IMR-90 (cell line): Measurements from ENCODE around the gene VDR. TPM values are rescaled to one million over a fixed set of nuclear protein-coding genes. Genes with fewer than 3 reads are reported as not detected.
"Not testable (repeated sequence)": the region's sequence is repeated elsewhere in the genome, so short reads cannot be mapped to it uniquely, and the experiment has no call there.

Experiments used
- ATAC-seq: fragments of 200-7000 bp; cut with Tn5 transposase; 2 replicates; pipeline ENCODE4 v1.9.1; 2020; ENCODE audit warnings: low read depth, mild to moderate bottlenecking, moderate library complexity
- BruUV-seq: library from RNA; stranded (reverse); fragments of 400-500 nt; replicated peaks from 2 replicates; lab custom pipeline; 2021; lab: Mats Ljungman, UMichigan
- CTCF ChIA-PET: fragments of 300-600 bp; formaldehyde crosslinking; extraction: SDS; loops from one replicate; lab custom pipeline; 2021; ENCODE audit warnings: antibody characterized with exemption; lab: Yijun Ruan, JAX
- POLR2A ChIA-PET: fragments of 300-600 bp; sonication (Branson Sonifier 250); formaldehyde crosslinking; loops from one replicate; lab custom pipeline; 2022; ENCODE audit warnings: antibody characterized with exemption; ENCODE audit not compliant: unreplicated experiment; lab: Charles Lee
- DNase-seq: peaks from one replicate; pipeline ENCODE4 v3.0.0; 2013
- H2AFZ ChIP-seq: replicated peaks from 2 replicates; pipeline ENCODE3; 2013; ENCODE audit warnings: low read length, mild to moderate bottlenecking; ENCODE audit not compliant: poor library complexity
- H2AK5ac ChIP-seq: 2 replicates; pipeline ENCODE4 v1.6.1; 2013; ENCODE audit warnings: low read depth, low read length, inconsistent platforms
- H2AK9ac ChIP-seq: replicated peaks from 2 replicates; pipeline ENCODE3; 2013; ENCODE audit warnings: mild to moderate bottlenecking, low read depth, low read length, moderate library complexity; ENCODE audit not compliant: poor library complexity
- H2BK120ac ChIP-seq: 2 replicates; pipeline ENCODE4 v1.6.1; 2013; ENCODE audit warnings: low read depth, low read length, inconsistent platforms
- H2BK15ac ChIP-seq: 3 replicates; pipeline ENCODE4 v1.6.1; 2013; ENCODE audit warnings: low read depth, low read length, inconsistent platforms
- H2BK20ac ChIP-seq: 2 replicates; pipeline ENCODE4 v1.6.1; 2013; ENCODE audit warnings: low read depth, mild to moderate bottlenecking, inconsistent platforms, low read length, moderate library complexity
- H2BK5ac ChIP-seq: 2 replicates; pipeline ENCODE4 v1.6.1; 2013; ENCODE audit warnings: mild to moderate bottlenecking, low read depth, low read length, inconsistent platforms; ENCODE audit not compliant: poor library complexity, severe bottlenecking
- H3K14ac ChIP-seq: replicated peaks from 2 replicates; pipeline ENCODE4 v1.6.1; 2013; ENCODE audit warnings: low read depth, low read length, inconsistent platforms
- H3K18ac ChIP-seq: 2 replicates; pipeline ENCODE4 v1.6.1; 2013; ENCODE audit warnings: low read depth, low read length, control low read depth
- H3K23ac ChIP-seq: 2 replicates; pipeline ENCODE4 v1.6.1; 2013; ENCODE audit warnings: low read depth, low read length, inconsistent platforms
- H3K27ac ChIP-seq: 2 replicates; pipeline ENCODE4 v1.5.1; 2013; ENCODE audit warnings: mild to moderate bottlenecking, control low read depth, low read length; ENCODE audit not compliant: insufficient read depth
- H3K27me3 ChIP-seq: 2 replicates; pipeline ENCODE4 v1.6.1; 2013; ENCODE audit warnings: low read length; ENCODE audit not compliant: control insufficient read depth, insufficient read depth
- H3K36me3 ChIP-seq: 2 replicates; pipeline ENCODE4 v1.6.1; 2013; ENCODE audit warnings: low read length, mixed read lengths; ENCODE audit not compliant: control insufficient read depth, insufficient read depth
- H3K4ac ChIP-seq: 2 replicates; pipeline ENCODE4 v1.6.1; 2013; ENCODE audit warnings: low read depth, low read length, inconsistent platforms
- H3K4me1 ChIP-seq: 2 replicates; pipeline ENCODE4 v1.6.1; 2013; ENCODE audit warnings: low read length, mixed read lengths; ENCODE audit not compliant: control insufficient read depth, insufficient read depth
- H3K4me2 ChIP-seq: 2 replicates; pipeline ENCODE4 v1.6.1; 2013; ENCODE audit warnings: low read depth, mild to moderate bottlenecking, control low read depth, low read length, moderate library complexity
- H3K4me3 ChIP-seq: 2 replicates; pipeline ENCODE4 v1.5.1; 2013; ENCODE audit warnings: low read depth, mild to moderate bottlenecking, control low read depth, low read length, moderate library complexity; ENCODE audit not compliant: insufficient read depth
- H3K56ac ChIP-seq: 2 replicates; pipeline ENCODE4 v1.6.1; 2013; ENCODE audit warnings: low read length, inconsistent platforms; ENCODE audit not compliant: insufficient read depth; ENCODE audit errors: extremely low read depth
- H3K79me1 ChIP-seq, 2 experiments: 2 replicates each; pipeline ENCODE4 v1.6.1; 2013; ENCODE audit warnings: low read length in 2 of 2, inconsistent platforms in 1 of 2, low read depth in 1 of 2
- H3K9ac ChIP-seq: 2 replicates; pipeline ENCODE4 v1.6.1; 2013; ENCODE audit warnings: low read depth, low read length, control low read depth
- H3K9me1 ChIP-seq: 2 replicates; pipeline ENCODE4 v1.6.1; 2013; ENCODE audit warnings: low read length, inconsistent platforms; ENCODE audit not compliant: insufficient read depth
- H3K9me3 ChIP-seq: 2 replicates; pipeline ENCODE4 v1.6.1; 2013; ENCODE audit warnings: low read length; ENCODE audit not compliant: control insufficient read depth, insufficient read depth
- H4K20me1 ChIP-seq: 2 replicates; pipeline ENCODE4 v1.6.1; 2013; ENCODE audit warnings: low read length, inconsistent platforms; ENCODE audit not compliant: insufficient read depth
- H4K5ac ChIP-seq: 2 replicates; pipeline ENCODE4 v1.6.1; 2013; ENCODE audit warnings: mild to moderate bottlenecking, low read depth, low read length, control low read depth
- H4K8ac ChIP-seq, 2 experiments: 2 replicates each; pipeline ENCODE4 v1.6.1; 2013; ENCODE audit warnings: low read depth in 2 of 2, low read length in 2 of 2, control low read depth in 1 of 2, inconsistent platforms in 1 of 2
- H4K91ac ChIP-seq: 2 replicates; pipeline ENCODE4 v1.6.1; 2013; ENCODE audit warnings: low read depth, low read length, inconsistent platforms; ENCODE audit not compliant: insufficient read depth
- WGBS, 2 experiments: methylation state at CpG; one replicate each; pipeline versions ENCODE4 v1.1.5 to v1.1.7; 2013; ENCODE audit warnings: missing lambda C conversion rate in 2 of 2; ENCODE audit not compliant: insufficient read length in 1 of 2; ENCODE audit errors: extremely low coverage in 2 of 2; 5-methylcytosine and 5-hydroxymethylcytosine counted together
- dilution Hi-C: fragments of 300-500 bp; cut with HindIII; formaldehyde crosslinking; loops from one replicate; pipeline ENCODE4 v1.14.3; 2018; ENCODE audit warnings: low sequenced_read_pairs; ENCODE audit not compliant: unreplicated experiment
- in situ Hi-C: fragments of 300-500 bp; cut with MboI; formaldehyde crosslinking; loops from 3 replicates; pipeline ENCODE4 v1.14.3; 2019; ENCODE audit warnings: low sequenced_read_pairs, inconsistent platforms, mixed read lengths
- intact Hi-C: fragments of 100-400 bp; cut with micrococcal nuclease; formaldehyde crosslinking; loops from 2 replicates; pipeline ENCODE4 v1.10.0; 2022
- polyA plus RNA-seq, 3 experiments: library from polyadenylated mRNA; depleted of rRNA; stranded (reverse); fragments of >200 nt; gene quantifications; 2 replicates each; pipeline ENCODE4 v1.2.3, GENCODE V29; 2012; ENCODE audit warnings: low replicate concordance in 1 of 3
- total RNA-seq: library from RNA; depleted of rRNA; stranded (reverse); fragments of >200 nt; gene quantifications from 2 replicates; pipeline ENCODE4 v1.2.3, GENCODE V29; 2012

Gene VDR
- total and polyA plus RNA-seq, 2 of the 4 experiments (the other 2 are of a cell fraction) = 5.4 to 8.5 TPM

DNA sequence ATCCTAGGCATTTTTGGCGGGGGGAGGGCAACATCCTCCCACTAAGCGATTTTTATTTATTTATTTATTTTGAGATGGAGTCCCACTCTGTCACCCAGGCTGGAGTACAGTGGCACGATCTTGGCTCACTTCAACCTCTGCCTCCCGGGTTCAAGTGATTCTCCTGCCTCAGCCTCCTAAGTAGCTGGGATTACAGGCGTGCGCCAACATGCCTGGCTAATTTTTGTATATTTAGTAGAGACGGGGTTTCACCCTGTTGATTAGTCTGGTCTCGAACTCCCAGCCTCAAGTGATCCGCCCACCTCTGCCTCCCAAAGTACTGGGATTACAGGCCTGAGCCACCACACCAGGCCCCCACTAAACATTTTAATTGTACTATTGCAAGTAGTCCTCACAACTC, 95.3 kb downstream of the VDR start:
- peaks cover 14 to 87% of the 10 kb centered on the region in 2 experiments; a peak in 3 of 4 replicates for H3K79me1 ChIP-seq
- H2BK15ac ChIP-seq, POLR2A ChIA-PET, H2BK20ac ChIP-seq, H3K9ac ChIP-seq, H3K27ac ChIP-seq, dilution Hi-C loops, H2AFZ ChIP-seq, in situ Hi-C loops, intact Hi-C loops, H3K18ac ChIP-seq, H3K4ac ChIP-seq, H3K27me3 ChIP-seq, CTCF ChIA-PET, H3K4me3 ChIP-seq, H4K8ac ChIP-seq, BruUV-seq, H2BK120ac ChIP-seq, ATAC-seq, H3K23ac ChIP-seq, H2AK9ac ChIP-seq, H4K91ac ChIP-seq, H3K14ac ChIP-seq, H3K9me3 ChIP-seq, H4K5ac ChIP-seq, H3K4me2 ChIP-seq, H2AK5ac ChIP-seq, H3K56ac ChIP-seq, DNase-seq: not testable (repeated sequence)
- peaks cover 15% of the 10 kb centered on the region for H3K36me3 ChIP-seq
- H3K9me1 ChIP-seq = peaks cover 49% of the 10 kb centered on the region
- H3K4me1 ChIP-seq = peaks cover 72% of the 10 kb centered on the region
- 92% methylated on average over 2 of the region's 9 CpGs; no CpG with 5 or more reads in 1 of the 2 experiments for WGBS, 2 experiments
- H4K20me1 ChIP-seq = peaks cover 97% of the 10 kb centered on the region
- H2BK5ac ChIP-seq = peak overlapping the region; percentile 21
